GM18508 (cell line): ENCODE results near the gene ZNF423.

Experiments used
- ATAC-seq: cut with Tn5 transposase; IDR thresholded peaks from one replicate; pipeline ENCODE4 v1.9.1; 2021; ENCODE audit warnings: moderate number of reproducible peaks; ENCODE audit not compliant: insufficient read depth, unreplicated experiment

The ZNF423 gene

GRCh38 chr16:49473131-49473530 lies 382.8 kb downstream of the ZNF423 start:
- no peak for ATAC-seq

- ATAC-seq, result no peak
Measured at GRCh38 chr16:49472598-49472997, 383.3 kb downstream of the ZNF423 start.

- ATAC-seq, result no peak
Measured at GRCh38 chr16:49471038-49471727, 384.7 kb downstream of the ZNF423 start.

GRCh38 chr16:49470513-49470991 lies 385.4 kb downstream of the ZNF423 start:
- no peak for ATAC-seq

GRCh38 chr16:49469930-49470451 lies 385.9 kb downstream of the ZNF423 start:
- ATAC-seq, result no peak

- ATAC-seq, result no peak
Measured at GRCh38 chr16:49469311-49469670, 386.6 kb downstream of the ZNF423 start.

GRCh38 chr16:49468611-49469310 lies 387.2 kb downstream of the ZNF423 start:
- ATAC-seq, result no peak

- no peak for ATAC-seq
Measured at GRCh38 chr16:49467540-49468372, 388.2 kb downstream of the ZNF423 start.

- no peak for ATAC-seq
Measured at GRCh38 chr16:49466881-49467280, 389.0 kb downstream of the ZNF423 start.

GRCh38 chr16:49466529-49466831 lies 389.4 kb downstream of the ZNF423 start:
- no peak for ATAC-seq

- ATAC-seq, result no peak
Measured at GRCh38 chr16:49465661-49466528, 390.0 kb downstream of the ZNF423 start.

GRCh38 chr16:49464877-49465504 lies 390.9 kb downstream of the ZNF423 start:
- no peak for ATAC-seq

GRCh38 chr16:49464093-49464492 lies 391.8 kb downstream of the ZNF423 start:
- ATAC-seq, result no peak

GRCh38 chr16:49463529-49463928 lies 392.4 kb downstream of the ZNF423 start:
- ATAC-seq, result no peak

GRCh38 chr16:49462989-49463371 lies 392.9 kb downstream of the ZNF423 start:
- ATAC-seq, result no peak

GRCh38 chr16:49462362-49462988 lies 393.4 kb downstream of the ZNF423 start:
- ATAC-seq, result no peak

- ATAC-seq, result no peak
Measured at GRCh38 chr16:49461517-49461951, 394.4 kb downstream of the ZNF423 start.

- no peak for ATAC-seq
Measured at GRCh38 chr16:49460786-49461470, 395.0 kb downstream of the ZNF423 start.
